KMS-11 (cell line): ENCODE measurements around the gene CUEDC2.

Experiments
- H2AFZ ChIP-seq: fragments of 200-600 bp; sonication (generic); 2 replicates; pipeline ENCODE4 v1.6.1; 2016; ENCODE audit warnings: antibody characterized with exemption, mixed run types, low read depth
- H3K27ac ChIP-seq: fragments of 200-600 bp; sonication (generic); 2 replicates; pipeline ENCODE4 v1.6.1; 2016; ENCODE audit warnings: mild to moderate bottlenecking, mixed run types
- H3K27me3 ChIP-seq: fragments of 200-600 bp; sonication (generic); 2 replicates; pipeline ENCODE4 v1.6.1; 2017; ENCODE audit warnings: mild to moderate bottlenecking, low read depth, mixed run types, moderate library complexity; ENCODE audit not compliant: insufficient read depth
- H3K36me3 ChIP-seq: fragments of 200-600 bp; sonication (generic); 2 replicates; pipeline ENCODE4 v1.6.1; 2017; ENCODE audit warnings: mild to moderate bottlenecking, mixed run types; ENCODE audit not compliant: insufficient read depth
- H3K4me1 ChIP-seq: fragments of 200-600 bp; sonication (generic); 2 replicates; pipeline ENCODE4 v1.6.1; 2016; ENCODE audit warnings: mild to moderate bottlenecking, low read depth, mixed run types; ENCODE audit not compliant: poor library complexity, severe bottlenecking
- H3K4me2 ChIP-seq: fragments of 200-600 bp; sonication (generic); 2 replicates; pipeline ENCODE4 v1.7.0; 2016; ENCODE audit warnings: mild to moderate bottlenecking, mixed run types
- H3K4me3 ChIP-seq: fragments of 200-600 bp; sonication (generic); IDR thresholded peaks from 2 replicates; pipeline ENCODE4 v1.6.1; 2017; ENCODE audit warnings: low read depth, low read length, mixed read lengths; ENCODE audit not compliant: insufficient read depth
- H3K79me2 ChIP-seq: fragments of 200-600 bp; sonication (generic); 2 replicates; pipeline ENCODE4 v1.6.1; 2016; ENCODE audit warnings: low read depth, mixed run types; ENCODE audit not compliant: insufficient read depth
- H3K9ac ChIP-seq: fragments of 200-600 bp; sonication (generic); 2 replicates; pipeline ENCODE4 v1.6.1; 2016; ENCODE audit warnings: mild to moderate bottlenecking, mixed run types
- H4K20me1 ChIP-seq: fragments of 200-600 bp; sonication (generic); 2 replicates; pipeline ENCODE4 v1.6.1; 2016; ENCODE audit warnings: mild to moderate bottlenecking, mixed run types; ENCODE audit not compliant: insufficient read depth
- CTCF ChIP-seq: fragments of 200-600 bp; sonication (generic); conservative IDR thresholded peaks from 2 replicates; pipeline ENCODE4 v1.6.1; 2017; ENCODE audit warnings: low read depth, mild to moderate bottlenecking, antibody characterized with exemption, low read length, moderate library complexity, mixed read lengths

CUEDC2 gene

DNA sequence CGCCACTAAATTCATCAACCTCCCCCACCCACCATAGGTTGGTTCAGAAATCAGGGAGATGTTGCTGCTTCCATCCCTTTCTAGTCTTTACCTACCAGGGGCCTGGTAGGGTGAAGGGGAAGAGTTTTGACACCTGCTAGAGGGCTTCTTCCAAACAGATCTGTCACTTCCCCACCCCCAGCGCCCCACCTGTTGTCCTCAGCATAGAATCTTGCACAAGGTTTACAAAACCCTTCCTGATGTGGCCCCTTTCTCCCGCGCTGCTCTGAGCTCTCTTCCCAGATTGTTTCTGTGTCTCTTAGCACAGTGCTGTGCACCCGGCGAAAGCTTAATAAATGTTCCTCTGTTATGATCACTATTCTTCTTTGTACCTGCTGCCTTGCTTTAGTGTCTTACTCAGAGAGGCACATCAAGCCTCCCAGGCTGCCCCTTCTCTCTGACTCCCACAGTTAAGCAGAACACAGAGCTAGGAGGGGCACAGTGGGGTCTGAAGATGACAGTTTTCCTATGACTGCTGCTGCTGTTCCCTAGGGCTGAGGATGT is 30.2 kb upstream of the CUEDC2 start:
- Histone ChIP-seq H3K36me3 (no peaks in the 10 kb centered on the region), H3K4me1 (peaks cover 22% of the 10 kb centered on the region), H3K4me3 (no peak overlapping the region), H3K27ac (no peak overlapping the region), H3K79me2 (no peaks in the 10 kb centered on the region), H2AFZ (no peak overlapping the region), H4K20me1 (no peaks in the 10 kb centered on the region), H3K9ac (no peak overlapping the region), H3K27me3 (no peaks in the 10 kb centered on the region), H3K4me2 (no peak overlapping the region)
- no peak for TF ChIP-seq CTCF

GRCh38 chr10:102461187-102462054 is 29.0 kb upstream of the CUEDC2 start:
- no peak for TF ChIP-seq CTCF
- Histone ChIP-seq H3K36me3 (no peaks in the 10 kb centered on the region), H3K79me2 (no peaks in the 10 kb centered on the region), H3K27ac (peak overlapping the region; percentile 37; the same call in 1 of the 2 replicates), H3K27me3 (no peaks in the 10 kb centered on the region), H3K4me1 (peaks cover 22% of the 10 kb centered on the region), H3K4me2 (peak overlapping the region; percentile 84), H3K9ac (peak overlapping the region; percentile 47; the same call in 1 of the 2 replicates), H2AFZ (peak overlapping the region; percentile 98), H3K4me3 (no peak overlapping the region), H4K20me1 (no peaks in the 10 kb centered on the region)

DNA sequence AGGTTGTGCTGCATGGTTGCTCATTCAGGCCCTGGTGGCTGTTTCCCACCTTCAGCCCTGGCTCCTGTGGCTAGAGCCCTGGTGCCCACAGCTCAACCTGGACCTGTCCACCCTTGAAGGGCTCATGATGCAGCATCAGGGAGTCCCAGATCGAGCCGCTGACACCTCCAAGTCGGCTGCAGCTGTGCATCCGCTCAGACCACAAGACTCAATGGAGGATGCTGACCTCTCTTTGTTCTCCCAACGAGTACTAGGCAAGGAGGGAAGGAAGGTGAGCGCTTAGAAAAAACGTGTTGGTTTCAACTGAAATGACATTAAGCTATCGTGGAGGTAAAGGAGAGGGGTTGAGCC is 28.4 kb upstream of the CUEDC2 start:
- peak overlapping the region; percentile 84 for H3K4me2 ChIP-seq
- H3K27me3 ChIP-seq = no peaks in the 10 kb centered on the region
- H3K9ac ChIP-seq = peak overlapping the region; percentile 47; the same call in 1 of the 2 replicates
- H4K20me1 ChIP-seq = no peaks in the 10 kb centered on the region
- no peaks in the 10 kb centered on the region for H3K36me3 ChIP-seq
- H3K4me3 ChIP-seq = no peak overlapping the region
- no peak for TF ChIP-seq CTCF
- H3K27ac ChIP-seq = peak overlapping the region; percentile 37; the same call in 1 of the 2 replicates
- peak overlapping the region; percentile 98 for H2AFZ ChIP-seq
- peaks cover 22% of the 10 kb centered on the region for H3K4me1 ChIP-seq
- no peaks in the 10 kb centered on the region for H3K79me2 ChIP-seq

GRCh38 chr10:102458656-102459055 is 26.3 kb upstream of the CUEDC2 start:
- H4K20me1 ChIP-seq = no peaks in the 10 kb centered on the region
- TF ChIP-seq CTCF = no peak
- H3K27me3 ChIP-seq = no peaks in the 10 kb centered on the region
- no peaks in the 10 kb centered on the region for H3K36me3 ChIP-seq
- H2AFZ ChIP-seq = no peak overlapping the region
- H3K79me2 ChIP-seq = no peaks in the 10 kb centered on the region
- no peak overlapping the region for H3K27ac ChIP-seq
- no peak overlapping the region for H3K9ac ChIP-seq
- H3K4me3 ChIP-seq = no peak overlapping the region
- H3K4me2 ChIP-seq = no peak overlapping the region
- H3K4me1 ChIP-seq = peaks cover 28% of the 10 kb centered on the region
